Activated CD4-positive, alpha-beta T cell treated with anti-CD3 and anti-CD28 coated beads for 48 hours (primary cell): ENCODE measurements around the gene LCE1E.

ENCODE experiments used
- DNase-seq: peaks from one replicate; pipeline ENCODE4 v3.0.0-alpha.2; 2020

LCE1E gene

GRCh38 chr1:152786077-152786476 is at the start of gene LCE1E:
LCE1E (plus strand) TSS chr1:152786257; CDS start chr1:152787300, 1,043 bp downstream.
- DNase-seq: no peak

- no peak for DNase-seq
These were observed 48.1 kb upstream of the LCE1E start for GRCh38 chr1:152737997-152738396.

- DNase-seq: no peak
These were observed 46.2 kb upstream of the LCE1E start for GRCh38 chr1:152739841-152740240.

GRCh38 chr1:152741656-152742055 is 44.4 kb upstream of the LCE1E start:
- no peak for DNase-seq

- no peak for DNase-seq
These were observed 42.5 kb upstream of the LCE1E start for GRCh38 chr1:152743371-152744145.

- no peak for DNase-seq
These were observed 40.8 kb upstream of the LCE1E start for GRCh38 chr1:152745289-152745704.

- no peak for DNase-seq
These were observed 40.2 kb upstream of the LCE1E start for GRCh38 chr1:152745765-152746444.

GRCh38 chr1:152747831-152748230 is 38.2 kb upstream of the LCE1E start:
- no peak for DNase-seq

- no peak for DNase-seq
These were observed 33.8 kb upstream of the LCE1E start for GRCh38 chr1:152752225-152752624.

GRCh38 chr1:152753586-152753985 is 32.5 kb upstream of the LCE1E start:
- no peak for DNase-seq

- no peak for DNase-seq
These were observed 29.2 kb upstream of the LCE1E start for GRCh38 chr1:152756872-152757271.

GRCh38 chr1:152757747-152758146 is 28.3 kb upstream of the LCE1E start, which contains the start of gene KPRP:
KPRP (plus strand) TSS chr1:152758025; CDS start chr1:152759589, 1,564 bp downstream.
- DNase-seq: no peak

- DNase-seq: no peak
These were observed 27.4 kb upstream of the LCE1E start for GRCh38 chr1:152758636-152759035.

- no peak for DNase-seq
These were observed 26.4 kb upstream of the LCE1E start for GRCh38 chr1:152759453-152760173.

GRCh38 chr1:152760551-152761190 is 25.4 kb upstream of the LCE1E start:
- DNase-seq: no peak

GRCh38 chr1:152761609-152762213 is 24.3 kb upstream of the LCE1E start:
- DNase-seq: no peak

- no peak for DNase-seq
These were observed 17.1 kb upstream of the LCE1E start for GRCh38 chr1:152768847-152769533.

GRCh38 chr1:152770411-152770810 is 15.6 kb upstream of the LCE1E start:
- no peak for DNase-seq

- DNase-seq: no peak
These were observed 11.2 kb upstream of the LCE1E start, which contains the start of gene LCE1F for GRCh38 chr1:152774875-152775274. LCE1F (plus strand) TSS chr1:152775140; CDS start chr1:152776372, 1,232 bp downstream.

- no peak for DNase-seq
These were observed 9.7 kb upstream of the LCE1E start for GRCh38 chr1:152776361-152776760.

- peak; percentile 15 for DNase-seq
These were observed 8.4 kb upstream of the LCE1E start for GRCh38 chr1:152777510-152778137.
